Lower leg skin (tissue), 3 donors: ENCODE results near the gene KLHDC4.
"Not testable (repeated sequence)": the region's sequence is repeated elsewhere in the genome, so short reads cannot be mapped to it uniquely, and the experiment has no call there.

ENCODE experiments used
- CTCF ChIP-seq, 3 donors: fragments of 450-650 bp; IDR thresholded peaks; one replicate each; pipeline ENCODE4 v1.5.1; 2016; ENCODE audit warnings: antibody characterized with exemption in 3 of 3, mild to moderate bottlenecking in 3 of 3, moderate library complexity in 2 of 3
- POLR2A ChIP-seq, 2 donors: fragments of 450-650 bp; IDR thresholded peaks; one replicate each; pipeline ENCODE4 v1.6.1; 2016 to 2017; ENCODE audit warnings: antibody characterized with exemption in 2 of 2, mild to moderate bottlenecking in 1 of 2, moderate library complexity in 1 of 2

DNA sequence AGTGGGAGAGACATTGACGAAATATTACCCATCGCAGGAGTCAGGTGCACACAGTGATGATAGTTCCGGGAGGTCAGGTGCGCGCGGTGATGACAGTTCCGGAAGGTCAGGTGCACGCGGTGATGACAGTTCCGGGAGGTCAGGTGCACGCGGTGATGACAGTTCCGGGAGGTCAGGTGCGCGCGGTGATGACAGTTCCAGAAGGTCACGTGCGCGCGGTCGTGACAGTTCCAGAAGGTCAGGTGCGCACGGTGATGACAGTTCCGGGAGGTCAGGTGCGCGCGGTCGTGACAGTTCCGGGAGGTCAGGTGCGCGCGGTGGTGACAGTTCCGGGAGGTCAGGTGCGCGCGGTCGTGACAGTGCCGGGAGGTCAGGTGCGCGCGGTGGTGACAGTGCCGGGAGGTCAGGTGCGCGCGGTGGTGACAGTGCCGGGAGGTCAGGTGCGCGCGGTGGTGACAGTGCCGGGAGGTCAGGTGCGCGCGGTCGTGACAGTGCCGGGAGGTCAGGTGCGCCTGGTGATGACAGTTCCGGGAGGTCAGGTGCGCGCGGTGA lies 84.7 kb downstream of the KLHDC4 start:
- TF ChIP-seq CTCF, POLR2A (IDR thresholded peaks at IDR 0.05): not testable (repeated sequence)
